Stomach (tissue), 4 donors: ENCODE results near the gene SLU7.

Source experiments
- CTCF ChIP-seq, 7 experiments: fragments of 450-650 bp in 4 of 7; fragments of 200-600 bp in 3 of 7; sonication (generic) in 3 of 7; IDR thresholded peaks; one replicate each; pipeline ENCODE4 v1.5.1; 2016 to 2019; ENCODE audit warnings: antibody characterized with exemption in 7 of 7, control low read depth in 2 of 7, mild to moderate bottlenecking in 1 of 7
- POLR2A ChIP-seq, 4 donors: fragments of 450-650 bp; IDR thresholded peaks; one replicate each; pipeline ENCODE4 v1.6.1; 2016; ENCODE audit warnings: antibody characterized with exemption in 4 of 4, control low read depth in 2 of 4, mild to moderate bottlenecking in 1 of 4, moderate library complexity in 1 of 4
- POLR2AphosphoS5 ChIP-seq, 3 donors: sonication (generic); formaldehyde crosslinking; IDR thresholded peaks; one replicate each; pipeline ENCODE4 v1.6.1; 2016; ENCODE audit warnings: antibody characterized with exemption in 3 of 3

GRCh38 chr5:160452795-160453194 lies 33.9 kb upstream of the SLU7 start:
- no peak for TF ChIP-seq CTCF (IDR thresholded peaks at IDR 0.05)
- no peak for TF ChIP-seq POLR2AphosphoS5 (IDR thresholded peaks at IDR 0.05)
- TF ChIP-seq POLR2A (IDR thresholded peaks at IDR 0.05) = no peak
